Endodermal cell (in vitro differentiated cells): ENCODE data around the gene CLSTN3. TPM values are rescaled to one million over a fixed set of nuclear protein-coding genes. Genes with fewer than 3 reads are reported as not detected.

Experiments
- DNase-seq: peaks from one replicate; pipeline ENCODE4 v3.0.0-alpha.2; 2017
- H3K27ac ChIP-seq: 2 replicates; pipeline ENCODE4 v1.5.1; 2013; ENCODE audit warnings: mild to moderate bottlenecking, low read depth, low read length, moderate library complexity
- H3K27me3 ChIP-seq: 2 replicates; pipeline ENCODE4 v1.6.1; 2013; ENCODE audit warnings: mild to moderate bottlenecking, low read length, moderate library complexity; ENCODE audit not compliant: insufficient read depth, control insufficient read depth, poor library complexity, severe bottlenecking
- H3K36me3 ChIP-seq: 2 replicates; pipeline ENCODE4 v1.7.0; 2013; ENCODE audit warnings: mild to moderate bottlenecking, low read length, moderate library complexity; ENCODE audit not compliant: control insufficient read depth, insufficient read depth
- H3K4me1 ChIP-seq: one replicate; pipeline ENCODE4 v1.7.0; 2013; ENCODE audit warnings: low read length; ENCODE audit not compliant: control insufficient read depth, insufficient read depth
- H3K4me3 ChIP-seq: 2 replicates; pipeline ENCODE4 v1.5.1; 2013; ENCODE audit warnings: mild to moderate bottlenecking, low read length, moderate library complexity
- H3K9ac ChIP-seq: 2 replicates; pipeline ENCODE4 v1.6.1; 2013; ENCODE audit warnings: mild to moderate bottlenecking, low read length, moderate library complexity; ENCODE audit not compliant: poor library complexity, severe bottlenecking; ENCODE audit errors: extremely low read depth
- H3K9me3 ChIP-seq: 2 replicates; pipeline ENCODE4 v1.6.1; 2013; ENCODE audit warnings: mild to moderate bottlenecking, low read length, moderate library complexity; ENCODE audit not compliant: control insufficient read depth
- H3K27ac Mint-ChIP-seq: 2 replicates; pipeline ENCODE4 v1.8.0; 2020; ENCODE audit warnings: mixed read lengths
- H3K27me3 Mint-ChIP-seq: 2 replicates; pipeline ENCODE4 v1.8.0; 2021; ENCODE audit warnings: mild to moderate bottlenecking, mixed read lengths; ENCODE audit not compliant: insufficient read depth
- H3K36me3 Mint-ChIP-seq: 2 replicates; pipeline ENCODE4 v1.8.0; 2020; ENCODE audit warnings: low read depth, mixed read lengths
- H3K4me1 Mint-ChIP-seq: 2 replicates; pipeline ENCODE4 v1.8.0; 2020; ENCODE audit warnings: mixed read lengths
- H3K4me3 Mint-ChIP-seq: 2 replicates; pipeline ENCODE4 v1.8.0; 2020; ENCODE audit warnings: mild to moderate bottlenecking, moderate library complexity, mixed read lengths
- H3K9me3 Mint-ChIP-seq: 2 replicates; pipeline ENCODE4 v1.8.0; 2020; ENCODE audit warnings: mild to moderate bottlenecking, mixed read lengths
- WGBS, 2 experiments: methylation state at CpG; one replicate each; pipeline versions ENCODE4 v1.1.5 to v1.1.7; 2013; ENCODE audit warnings: missing lambda C conversion rate in 2 of 2, mixed read lengths in 1 of 2; ENCODE audit not compliant: insufficient coverage in 1 of 2, insufficient read length in 1 of 2; 5-methylcytosine and 5-hydroxymethylcytosine counted together
- total RNA-seq, 2 donors: library from RNA; stranded (reverse); fragmentation: NEBNext Ultra II Directional in 1 of 2; extraction: Animal tissue kit (Norgen Biotek cat#: 25700) in 1 of 2; gene quantifications; 2 replicates in 1 of 2; 3 replicates in 1 of 2; pipeline ENCODE4 v1.2.1, GENCODE V29; 2021
- TF ChIP-seq, protein P1 (sequence below): fragments of 200-600 bp; sonication (generic); conservative IDR thresholded peaks from 2 replicates; pipeline ENCODE4 v1.5.0; 2021; ENCODE audit warnings: antibody characterized with exemption, mild to moderate bottlenecking

CLSTN3 gene
- total RNA-seq, 2 donors from 2014 or later: 69.7 to 135 TPM

DNA sequence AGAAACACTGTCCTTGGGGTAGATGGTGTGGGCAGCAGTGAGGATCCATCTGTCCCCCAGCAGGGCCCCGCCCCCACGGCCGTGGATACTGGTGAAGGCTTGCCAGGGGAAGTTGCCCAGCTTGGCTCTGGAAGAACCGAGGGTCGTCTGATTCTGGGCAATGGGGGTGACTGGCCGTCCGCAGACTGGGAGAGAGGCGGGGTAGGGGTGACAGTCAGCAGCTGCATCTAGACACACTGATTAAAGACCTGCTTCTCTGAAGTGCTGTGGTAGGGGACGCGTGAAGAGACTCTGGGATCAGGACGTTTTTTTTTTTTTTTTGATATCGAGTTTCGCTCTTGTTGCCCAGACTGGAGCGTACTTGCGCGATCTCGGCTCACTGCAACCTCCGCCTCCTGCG is 33.2 kb upstream of the CLSTN3 start:
- DNase-seq: no peak
- TF ChIP-seq, protein P1, sequence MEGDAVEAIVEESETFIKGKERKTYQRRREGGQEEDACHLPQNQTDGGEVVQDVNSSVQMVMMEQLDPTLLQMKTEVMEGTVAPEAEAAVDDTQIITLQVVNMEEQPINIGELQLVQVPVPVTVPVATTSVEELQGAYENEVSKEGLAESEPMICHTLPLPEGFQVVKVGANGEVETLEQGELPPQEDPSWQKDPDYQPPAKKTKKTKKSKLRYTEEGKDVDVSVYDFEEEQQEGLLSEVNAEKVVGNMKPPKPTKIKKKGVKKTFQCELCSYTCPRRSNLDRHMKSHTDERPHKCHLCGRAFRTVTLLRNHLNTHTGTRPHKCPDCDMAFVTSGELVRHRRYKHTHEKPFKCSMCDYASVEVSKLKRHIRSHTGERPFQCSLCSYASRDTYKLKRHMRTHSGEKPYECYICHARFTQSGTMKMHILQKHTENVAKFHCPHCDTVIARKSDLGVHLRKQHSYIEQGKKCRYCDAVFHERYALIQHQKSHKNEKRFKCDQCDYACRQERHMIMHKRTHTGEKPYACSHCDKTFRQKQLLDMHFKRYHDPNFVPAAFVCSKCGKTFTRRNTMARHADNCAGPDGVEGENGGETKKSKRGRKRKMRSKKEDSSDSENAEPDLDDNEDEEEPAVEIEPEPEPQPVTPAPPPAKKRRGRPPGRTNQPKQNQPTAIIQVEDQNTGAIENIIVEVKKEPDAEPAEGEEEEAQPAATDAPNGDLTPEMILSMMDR: no peak
- Histone ChIP-seq H3K4me3 (no peak overlapping the region), H3K9ac (no peak overlapping the region), H3K27ac (no peak overlapping the region), H3K27me3 (no peaks in the 10 kb centered on the region), H3K4me1 (no peaks in the 10 kb centered on the region), H3K36me3 (no peaks in the 10 kb centered on the region), H3K9me3 (no peaks in the 10 kb centered on the region)
- 93% methylated on average over 19 of the region's 19 CpGs for WGBS, 2 experiments
- Mint-ChIP-seq H3K4me3 (no peak overlapping the region), H3K27me3 (peaks cover 1% of the 10 kb centered on the region), H3K4me1 (peaks cover 7% of the 10 kb centered on the region), H3K9me3 (no peaks in the 10 kb centered on the region), H3K36me3 (peaks cover 25% of the 10 kb centered on the region), H3K27ac (peak overlapping the region; percentile 37)

DNA sequence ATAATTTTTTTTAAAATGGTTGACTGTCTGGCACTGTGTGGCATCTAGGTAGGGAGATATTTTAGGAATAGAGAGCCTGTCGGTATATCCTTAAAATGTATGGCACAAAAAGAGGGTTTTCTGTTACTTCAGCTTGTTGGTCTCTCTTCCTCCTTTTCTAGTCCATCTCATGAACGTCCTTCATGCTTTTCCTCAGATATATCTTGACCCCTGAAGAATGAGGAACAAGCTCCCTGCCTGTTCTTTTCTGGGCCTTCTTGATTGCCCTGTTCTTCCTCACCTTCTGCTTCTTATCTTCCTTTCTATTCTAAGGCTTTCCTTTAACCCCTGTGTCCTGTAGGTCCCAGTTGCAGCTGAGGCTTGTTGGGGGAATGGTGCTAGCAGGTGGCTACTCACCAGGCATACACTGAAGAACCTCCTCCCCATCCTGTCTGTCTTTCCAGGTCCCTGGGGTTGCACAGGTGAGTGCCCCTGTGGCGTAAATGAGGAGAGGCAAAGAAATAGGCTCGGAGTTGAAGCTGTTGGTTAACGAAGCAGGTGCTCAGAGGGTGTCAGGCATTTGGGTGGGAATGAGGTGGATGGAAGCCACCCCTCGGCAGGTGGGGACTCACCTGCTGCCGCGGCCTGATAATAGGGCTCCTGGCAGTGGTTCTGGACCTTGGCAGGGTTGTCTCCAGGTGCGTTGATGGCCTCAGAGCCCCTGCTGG is 30.7 kb upstream of the CLSTN3 start:
- peaks cover 1% of the 10 kb centered on the region for H3K27me3 Mint-ChIP-seq
- 91 to 94% methylated on average over 7 to 9 of the region's 9 CpGs for WGBS, 2 experiments
- DNase-seq: no peak
- no peak overlapping the region for H3K4me3 Mint-ChIP-seq
- TF ChIP-seq, protein P1: no peak
- no peak overlapping the region for H3K27ac Mint-ChIP-seq
- H3K27ac ChIP-seq: no peak overlapping the region
- H3K9ac ChIP-seq: no peak overlapping the region
- H3K4me1 ChIP-seq: no peaks in the 10 kb centered on the region
- peaks cover 33% of the 10 kb centered on the region for H3K36me3 Mint-ChIP-seq
- no peak overlapping the region for H3K4me3 ChIP-seq
- H3K9me3 ChIP-seq: no peaks in the 10 kb centered on the region
- H3K4me1 Mint-ChIP-seq: peaks cover 2% of the 10 kb centered on the region
- H3K36me3 ChIP-seq: no peaks in the 10 kb centered on the region
- H3K9me3 Mint-ChIP-seq: no peaks in the 10 kb centered on the region
- H3K27me3 ChIP-seq: no peaks in the 10 kb centered on the region

DNA sequence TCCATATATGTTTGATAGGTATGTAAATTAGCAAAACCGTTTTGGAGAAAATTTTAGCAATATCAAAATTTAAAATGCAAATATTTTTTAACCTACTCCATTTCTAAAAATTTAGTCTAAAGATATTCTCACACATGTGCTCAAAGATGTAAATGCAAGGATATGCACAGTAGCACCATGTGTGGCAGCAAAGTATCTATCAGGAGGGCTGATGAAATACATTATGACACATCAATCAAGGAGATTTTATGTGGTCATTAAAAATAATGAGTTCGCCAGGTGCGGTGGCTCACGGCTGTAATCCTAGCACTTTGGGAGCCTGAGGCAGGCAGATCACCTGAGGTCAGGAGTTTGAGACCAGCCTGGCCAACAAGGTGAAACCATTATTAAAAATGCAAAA is 29.9 kb upstream of the CLSTN3 start:
- Histone ChIP-seq H3K4me3 (no peak overlapping the region), H3K9me3 (no peaks in the 10 kb centered on the region), H3K27ac (no peak overlapping the region), H3K9ac (no peak overlapping the region), H3K27me3 (no peaks in the 10 kb centered on the region), H3K4me1 (no peaks in the 10 kb centered on the region), H3K36me3 (no peaks in the 10 kb centered on the region)
- Mint-ChIP-seq H3K36me3 (peaks cover 34% of the 10 kb centered on the region), H3K9me3 (no peaks in the 10 kb centered on the region), H3K4me3 (no peak overlapping the region), H3K27me3 (peaks cover 1% of the 10 kb centered on the region), H3K4me1 (peaks cover 2% of the 10 kb centered on the region), H3K27ac (no peak overlapping the region)
- TF ChIP-seq, protein P1: no peak
- WGBS, 2 experiments: 94 to 100% methylated on average over 2 to 3 of the region's 4 CpGs
- DNase-seq: no peak
